ENCODE measurements around the gene AFG1L.

DNA sequence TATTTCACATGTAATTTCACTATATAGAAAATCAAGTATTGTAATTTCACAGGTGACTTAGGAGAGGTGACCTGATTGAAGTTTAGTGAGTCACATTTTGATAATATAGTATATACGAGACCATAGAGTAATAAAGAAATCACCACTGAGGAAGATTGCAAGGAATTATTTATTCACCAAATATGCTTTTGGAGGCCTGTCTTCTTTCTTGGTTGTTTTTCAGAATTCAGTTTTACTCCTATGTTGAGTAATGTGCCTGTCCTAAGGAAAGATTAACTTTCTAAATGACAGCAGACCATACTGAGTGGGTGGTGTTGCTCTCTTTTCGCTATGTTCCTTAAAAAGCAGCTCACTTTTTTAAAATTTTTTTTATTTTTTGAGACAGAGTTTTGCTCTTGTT is 178.3 kb downstream of the AFG1L start:
- TF ChIP-seq ZNF331 (CRISPR knock-in tag; IDR thresholded peaks at IDR 0.05; ENCODE audit: low read depth) (no peak), EZH2 (IDR thresholded peaks at IDR 0.05; ENCODE audit: low read depth, unreplicated experiment) (no peak), POLR2AphosphoS5 (IDR thresholded peaks at IDR 0.05; ENCODE audit: low read depth) (no peak), CREB1 (CRISPR knock-in tag; IDR thresholded peaks at IDR 0.05; ENCODE audit: low read depth) (no peak), REST (IDR thresholded peaks at IDR 0.05; ENCODE audit: unreplicated experiment) (no peak), EZH2phosphoT487 (IDR thresholded peaks at IDR 0.05; ENCODE audit: unreplicated experiment) (no peak), JUNB (IDR thresholded peaks at IDR 0.05; ENCODE audit: unreplicated experiment) (no peak), NANOG (IDR thresholded peaks at IDR 0.05; ENCODE audit: borderline replicate concordance) (no peak), ZNF114 (CRISPR knock-in tag; IDR thresholded peaks at IDR 0.05) (no peak)
- TF ChIP-seq, protein P1, sequence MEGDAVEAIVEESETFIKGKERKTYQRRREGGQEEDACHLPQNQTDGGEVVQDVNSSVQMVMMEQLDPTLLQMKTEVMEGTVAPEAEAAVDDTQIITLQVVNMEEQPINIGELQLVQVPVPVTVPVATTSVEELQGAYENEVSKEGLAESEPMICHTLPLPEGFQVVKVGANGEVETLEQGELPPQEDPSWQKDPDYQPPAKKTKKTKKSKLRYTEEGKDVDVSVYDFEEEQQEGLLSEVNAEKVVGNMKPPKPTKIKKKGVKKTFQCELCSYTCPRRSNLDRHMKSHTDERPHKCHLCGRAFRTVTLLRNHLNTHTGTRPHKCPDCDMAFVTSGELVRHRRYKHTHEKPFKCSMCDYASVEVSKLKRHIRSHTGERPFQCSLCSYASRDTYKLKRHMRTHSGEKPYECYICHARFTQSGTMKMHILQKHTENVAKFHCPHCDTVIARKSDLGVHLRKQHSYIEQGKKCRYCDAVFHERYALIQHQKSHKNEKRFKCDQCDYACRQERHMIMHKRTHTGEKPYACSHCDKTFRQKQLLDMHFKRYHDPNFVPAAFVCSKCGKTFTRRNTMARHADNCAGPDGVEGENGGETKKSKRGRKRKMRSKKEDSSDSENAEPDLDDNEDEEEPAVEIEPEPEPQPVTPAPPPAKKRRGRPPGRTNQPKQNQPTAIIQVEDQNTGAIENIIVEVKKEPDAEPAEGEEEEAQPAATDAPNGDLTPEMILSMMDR (conservative IDR thresholded peaks at IDR 0.05; ENCODE audit: low read depth in 2 of 2): no peak
- TF ChIP-seq, protein P2, sequence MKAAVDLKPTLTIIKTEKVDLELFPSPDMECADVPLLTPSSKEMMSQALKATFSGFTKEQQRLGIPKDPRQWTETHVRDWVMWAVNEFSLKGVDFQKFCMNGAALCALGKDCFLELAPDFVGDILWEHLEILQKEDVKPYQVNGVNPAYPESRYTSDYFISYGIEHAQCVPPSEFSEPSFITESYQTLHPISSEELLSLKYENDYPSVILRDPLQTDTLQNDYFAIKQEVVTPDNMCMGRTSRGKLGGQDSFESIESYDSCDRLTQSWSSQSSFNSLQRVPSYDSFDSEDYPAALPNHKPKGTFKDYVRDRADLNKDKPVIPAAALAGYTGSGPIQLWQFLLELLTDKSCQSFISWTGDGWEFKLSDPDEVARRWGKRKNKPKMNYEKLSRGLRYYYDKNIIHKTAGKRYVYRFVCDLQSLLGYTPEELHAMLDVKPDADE (IDR thresholded peaks at IDR 0.05): no peak

All from GM23338 (cell line).